Measurements from ENCODE around the gene NME4. TPM values are rescaled to one million over a fixed set of nuclear protein-coding genes. Genes with fewer than 3 reads are reported as not detected.

Gene NME4
- polyA plus RNA-seq, 1 of the 3 experiments (the other 2 are of a cell fraction), result 509 TPM

- 1% methylated on average over 27 of the region's 30 CpGs for WGBS (ENCODE audit: low lambda C conversion rate)
- ChIA-PET CTCF (interaction anchor here (0.7 to 1.9 kb wide), 5 partner anchors 8 to 274 kb away, joined by 3 to 16 read pairs (median 4); no protein-coding TSS in a partner anchor), POLR2A (interaction anchor here (1.6 kb wide), 1 partner anchor 11 kb away, joined by 4 read pairs; the partner anchor contains the start of gene PGAP6)
- DNase-seq, result peak; percentile 99
- Histone ChIP-seq H4K20me1 (ENCODE audit: insufficient read depth) (no peaks in the 10 kb centered on the region), H3K4me1 (ENCODE audit: control insufficient read depth in 1 of 2, insufficient read depth in 2 of 2, low read depth in 1 of 2, low read length in 1 of 2) (peaks cover 8 to 20% of the 10 kb centered on the region in 2 experiments; a peak in 2 of 4 replicates), H3K27ac (ENCODE audit: low read depth in 2 of 2, low read length in 1 of 2) (peak within 1 kb of the TSS; percentile 19 to 84; a peak in 3 of 4 replicates), H3K4me2 (peak within 1 kb of the TSS; percentile 89), H3K9me3 (no peaks in the 10 kb centered on the region), H3K9me2 (no peaks in the 10 kb centered on the region), H3K27me3 (ENCODE audit: insufficient read depth) (no peaks in the 10 kb centered on the region), H2AFZ (ENCODE audit: low read depth) (peak within 1 kb of the TSS; percentile 61), H3K4me3 (ENCODE audit: low read depth in 2 of 2, low read length in 1 of 2) (peak within 1 kb of the TSS; percentile 50 to 60), H3F3A (replicated peaks; ENCODE audit: insufficient read depth) (peaks cover 12% of the 10 kb centered on the region), H3K36me3 (replicated peaks in 1 of 2; ENCODE audit: control insufficient read depth in 1 of 2, insufficient read depth in 2 of 2, low read length in 1 of 2) (peaks cover 2 to 55% of the 10 kb centered on the region in 2 experiments), H3K9ac (no peak within 1 kb of the TSS), H3K79me2 (ENCODE audit: insufficient read depth) (no peaks in the 10 kb centered on the region; the same call in 1 of the 2 replicates)
- TF ChIP-seq SIN3A (IDR thresholded peaks at IDR 0.05; ENCODE audit: borderline replicate concordance, low read depth, low read length), result peak; percentile 52; the same call in 1 of the 2 replicates
- peak; percentile 58; the same call in 1 of the 2 replicates for TF ChIP-seq YY1 (IDR thresholded peaks at IDR 0.05; ENCODE audit: low read depth)
- peak; percentile 85 for TF ChIP-seq ELF1 (IDR thresholded peaks at IDR 0.05)
- no peak for TF ChIP-seq GATA2 (CRISPR knock-in tag; IDR thresholded peaks at IDR 0.05)
- TF ChIP-seq IRF3 (IDR thresholded peaks at IDR 0.05; ENCODE audit: low read depth, low read length), result peak; percentile 96
- TF ChIP-seq PBX3 (IDR thresholded peaks at IDR 0.05), result peak; percentile 99
- no peak for TF ChIP-seq RFX5 (IDR thresholded peaks at IDR 0.05; ENCODE audit: low read length)
- TF ChIP-seq FOXM1 (IDR thresholded peaks at IDR 0.05; ENCODE audit: low read depth), result no peak
- TF ChIP-seq CHD2 (IDR thresholded peaks at IDR 0.05; ENCODE audit: low read length, partially characterized antibody), result peak; percentile 92
- TF ChIP-seq ZBTB33 (IDR thresholded peaks at IDR 0.05; ENCODE audit: borderline replicate concordance, low read depth), result peak; percentile 52; the same call in 1 of the 2 replicates
- no peak for TF ChIP-seq FOXJ3 (CRISPR knock-in tag; IDR thresholded peaks at IDR 0.05)
- peak; percentile 35; the same call in 1 of the 2 replicates for TF ChIP-seq TAF1 (IDR thresholded peaks at IDR 0.05; ENCODE audit: borderline replicate concordance, low read depth, low read length)
- TF ChIP-seq EP300 (IDR thresholded peaks at IDR 0.05; ENCODE audit: borderline replicate concordance in 1 of 2, low read depth in 1 of 2, low read length in 1 of 2), result no peak; a peak in 1 of 4 replicates
- TF ChIP-seq RAD21 (IDR thresholded peaks at IDR 0.05; ENCODE audit: low read length), result no peak
- peak; percentile 59; the same call in 1 of the 2 replicates for TF ChIP-seq MAX (IDR thresholded peaks at IDR 0.05; ENCODE audit: low read depth)
- TF ChIP-seq USF2 (IDR thresholded peaks at IDR 0.05; ENCODE audit: borderline replicate concordance, low read depth, low read length), result no peak
- TF ChIP-seq MXI1 (IDR thresholded peaks at IDR 0.05; ENCODE audit: low read depth, low read length), result peak; percentile 40; the same call in 1 of the 2 replicates
- no peak for TF ChIP-seq RXRA (IDR thresholded peaks at IDR 0.05; ENCODE audit: borderline replicate concordance, low read depth)
- peak; percentile 91 for TF ChIP-seq GABPA (IDR thresholded peaks at IDR 0.05; ENCODE audit: low read depth)
- no peak for TF ChIP-seq EZH2phosphoT487 (IDR thresholded peaks at IDR 0.05; ENCODE audit: borderline replicate concordance, low read depth)
- no peak for TF ChIP-seq NFIC (IDR thresholded peaks at IDR 0.05; ENCODE audit: borderline replicate concordance)
- peak; percentile 88; the same call in 1 of the 2 replicates for TF ChIP-seq POLR2AphosphoS5 (IDR thresholded peaks at IDR 0.05; ENCODE audit: low read depth, low read length)
- TF ChIP-seq RCOR1 (IDR thresholded peaks at IDR 0.05; ENCODE audit: low read length), result no peak
Measured at GRCh38 chr16:370443-370842, 26.6 kb upstream of the NME4 start, which contains the start of gene MRPL28. TSS of gene MRPL28 (minus strand) at chr16:370538. CDS start at chr16:370218, 320 bp downstream.
